ENCODE measurements around the gene APPL2.
"Not testable (repeated sequence)": the region's sequence is repeated elsewhere in the genome, so short reads cannot be mapped to it uniquely, and the experiment has no call there.

The APPL2 gene

GRCh38 chr12:105272152-105272551, 36.2 kb upstream of the APPL2 start:
- Histone ChIP-seq H3K4me3 (ENCODE audit: low read depth, low read length) (no peak overlapping the region), H3K9ac (ENCODE audit: low read length) (no peak overlapping the region), H3K27me3 (ENCODE audit: control insufficient read depth, insufficient read depth, low read length) (no peaks in the 10 kb centered on the region), H3K4me1 (ENCODE audit: control insufficient read depth, insufficient read depth, low read length) (peaks cover 9% of the 10 kb centered on the region), H3K9me3 (ENCODE audit: control insufficient read depth, insufficient read depth, low read depth, low read length) (no peaks in the 10 kb centered on the region), H3K27ac (ENCODE audit: low read depth, low read length) (no peak overlapping the region), H3K36me3 (ENCODE audit: control insufficient read depth, insufficient read depth, low read length) (no peaks in the 10 kb centered on the region)

GRCh38 chr12:105271364-105271763, 35.4 kb upstream of the APPL2 start:
- Histone ChIP-seq H3K9me3 (ENCODE audit: control insufficient read depth, insufficient read depth, low read depth, low read length) (no peaks in the 10 kb centered on the region), H3K4me1 (ENCODE audit: control insufficient read depth, insufficient read depth, low read length) (peaks cover 6% of the 10 kb centered on the region), H3K4me3 (ENCODE audit: low read depth, low read length) (no peak overlapping the region), H3K9ac (ENCODE audit: low read length) (no peak overlapping the region), H3K27ac (ENCODE audit: low read depth, low read length) (no peak overlapping the region), H3K27me3 (ENCODE audit: control insufficient read depth, insufficient read depth, low read length) (no peaks in the 10 kb centered on the region), H3K36me3 (ENCODE audit: control insufficient read depth, insufficient read depth, low read length) (no peaks in the 10 kb centered on the region)

- no peak overlapping the region for H3K4me3 ChIP-seq (ENCODE audit: low read depth, low read length)
- no peaks in the 10 kb centered on the region for H3K9me3 ChIP-seq (ENCODE audit: control insufficient read depth, insufficient read depth, low read depth, low read length)
- H3K36me3 ChIP-seq (ENCODE audit: control insufficient read depth, insufficient read depth, low read length) = no peaks in the 10 kb centered on the region
- H3K4me1 ChIP-seq (ENCODE audit: control insufficient read depth, insufficient read depth, low read length) = peaks cover 2% of the 10 kb centered on the region; the same call in 1 of the 2 replicates
- no peak overlapping the region for H3K27ac ChIP-seq (ENCODE audit: low read depth, low read length)
- no peaks in the 10 kb centered on the region for H3K27me3 ChIP-seq (ENCODE audit: control insufficient read depth, insufficient read depth, low read length)
- H3K9ac ChIP-seq (ENCODE audit: low read length) = no peak overlapping the region
Measured at GRCh38 chr12:105270671-105271255, 34.8 kb upstream of the APPL2 start.

GRCh38 chr12:105267711-105268110, 31.7 kb upstream of the APPL2 start:
- H3K27me3 ChIP-seq (ENCODE audit: control insufficient read depth, insufficient read depth, low read length) = no peaks in the 10 kb centered on the region
- H3K27ac ChIP-seq (ENCODE audit: low read depth, low read length) = no peak overlapping the region
- no peaks in the 10 kb centered on the region for H3K36me3 ChIP-seq (ENCODE audit: control insufficient read depth, insufficient read depth, low read length)
- H3K9me3 ChIP-seq (ENCODE audit: control insufficient read depth, insufficient read depth, low read depth, low read length) = no peaks in the 10 kb centered on the region
- no peak overlapping the region for H3K9ac ChIP-seq (ENCODE audit: low read length)
- peaks cover 2% of the 10 kb centered on the region; the same call in 1 of the 2 replicates for H3K4me1 ChIP-seq (ENCODE audit: control insufficient read depth, insufficient read depth, low read length)
- H3K4me3 ChIP-seq (ENCODE audit: low read depth, low read length) = no peak overlapping the region

GRCh38 chr12:105264771-105265170, 28.8 kb upstream of the APPL2 start:
- H3K9ac ChIP-seq (ENCODE audit: low read length) = no peak overlapping the region
- no peaks in the 10 kb centered on the region for H3K36me3 ChIP-seq (ENCODE audit: control insufficient read depth, insufficient read depth, low read length)
- no peaks in the 10 kb centered on the region for H3K4me1 ChIP-seq (ENCODE audit: control insufficient read depth, insufficient read depth, low read length)

GRCh38 chr12:105262461-105263184, 26.6 kb upstream of the APPL2 start:
- H3K4me1 ChIP-seq (ENCODE audit: control insufficient read depth, insufficient read depth, low read length) = no peaks in the 10 kb centered on the region
- no peaks in the 10 kb centered on the region for H3K27me3 ChIP-seq (ENCODE audit: control insufficient read depth, insufficient read depth, low read length)
- H3K9me3 ChIP-seq (ENCODE audit: control insufficient read depth, insufficient read depth, low read depth, low read length) = no peaks in the 10 kb centered on the region
- no peak overlapping the region for H3K4me3 ChIP-seq (ENCODE audit: low read depth, low read length)
- no peak overlapping the region for H3K27ac ChIP-seq (ENCODE audit: low read depth, low read length)
- no peak overlapping the region for H3K9ac ChIP-seq (ENCODE audit: low read length)
- no peaks in the 10 kb centered on the region for H3K36me3 ChIP-seq (ENCODE audit: control insufficient read depth, insufficient read depth, low read length)

More at GRCh38 chr12:105264771-105265170, 28.8 kb upstream of the APPL2 start:
- no peak overlapping the region for H3K27ac ChIP-seq (ENCODE audit: low read depth, low read length)
- H3K4me3 ChIP-seq (ENCODE audit: low read depth, low read length) = no peak overlapping the region
- H3K27me3 ChIP-seq (ENCODE audit: control insufficient read depth, insufficient read depth, low read length) = no peaks in the 10 kb centered on the region
- H3K9me3 ChIP-seq (ENCODE audit: control insufficient read depth, insufficient read depth, low read depth, low read length) = no peaks in the 10 kb centered on the region

- H3K4me1 ChIP-seq (ENCODE audit: control insufficient read depth, insufficient read depth, low read length) = no peaks in the 10 kb centered on the region
- no peaks in the 10 kb centered on the region for H3K27me3 ChIP-seq (ENCODE audit: control insufficient read depth, insufficient read depth, low read length)
- H3K9me3 ChIP-seq (ENCODE audit: control insufficient read depth, insufficient read depth, low read depth, low read length) = no peaks in the 10 kb centered on the region
- H3K9ac ChIP-seq (ENCODE audit: low read length) = no peak overlapping the region
- H3K4me3 ChIP-seq (ENCODE audit: low read depth, low read length) = no peak overlapping the region
- no peaks in the 10 kb centered on the region for H3K36me3 ChIP-seq (ENCODE audit: control insufficient read depth, insufficient read depth, low read length)
- H3K27ac ChIP-seq (ENCODE audit: low read depth, low read length) = no peak overlapping the region
Measured at GRCh38 chr12:105261010-105261409, 25.0 kb upstream of the APPL2 start.

GRCh38 chr12:105259226-105259625, 23.3 kb upstream of the APPL2 start:
- H3K4me1 ChIP-seq (ENCODE audit: control insufficient read depth, insufficient read depth, low read length) = no peaks in the 10 kb centered on the region
- no peaks in the 10 kb centered on the region for H3K36me3 ChIP-seq (ENCODE audit: control insufficient read depth, insufficient read depth, low read length)
- H3K9ac ChIP-seq (ENCODE audit: low read length) = no peak overlapping the region
- no peaks in the 10 kb centered on the region for H3K9me3 ChIP-seq (ENCODE audit: control insufficient read depth, insufficient read depth, low read depth, low read length)
- H3K27ac ChIP-seq (ENCODE audit: low read depth, low read length) = no peak overlapping the region
- no peaks in the 10 kb centered on the region for H3K27me3 ChIP-seq (ENCODE audit: control insufficient read depth, insufficient read depth, low read length)
- no peak overlapping the region for H3K4me3 ChIP-seq (ENCODE audit: low read depth, low read length)

GRCh38 chr12:105257321-105257728, 21.4 kb upstream of the APPL2 start:
- Histone ChIP-seq H3K27me3 (ENCODE audit: control insufficient read depth, insufficient read depth, low read length) (no peaks in the 10 kb centered on the region), H3K36me3 (ENCODE audit: control insufficient read depth, insufficient read depth, low read length) (no peaks in the 10 kb centered on the region), H3K4me3 (ENCODE audit: low read depth, low read length) (no peak overlapping the region), H3K27ac (ENCODE audit: low read depth, low read length) (no peak overlapping the region), H3K9ac (ENCODE audit: low read length) (no peak overlapping the region), H3K4me1 (ENCODE audit: control insufficient read depth, insufficient read depth, low read length) (peaks cover 5% of the 10 kb centered on the region; the same call in 1 of the 2 replicates), H3K9me3 (ENCODE audit: control insufficient read depth, insufficient read depth, low read depth, low read length) (no peaks in the 10 kb centered on the region)

GRCh38 chr12:105256921-105257320, 20.9 kb upstream of the APPL2 start:
- H3K9me3 ChIP-seq (ENCODE audit: control insufficient read depth, insufficient read depth, low read depth, low read length) = no peaks in the 10 kb centered on the region
- H3K36me3 ChIP-seq (ENCODE audit: control insufficient read depth, insufficient read depth, low read length) = no peaks in the 10 kb centered on the region
- no peak overlapping the region for H3K27ac ChIP-seq (ENCODE audit: low read depth, low read length)
- no peak overlapping the region for H3K9ac ChIP-seq (ENCODE audit: low read length)
- H3K27me3 ChIP-seq (ENCODE audit: control insufficient read depth, insufficient read depth, low read length) = no peaks in the 10 kb centered on the region
- H3K4me1 ChIP-seq (ENCODE audit: control insufficient read depth, insufficient read depth, low read length) = peaks cover 5% of the 10 kb centered on the region; the same call in 1 of the 2 replicates
- H3K4me3 ChIP-seq (ENCODE audit: low read depth, low read length) = no peak overlapping the region

- H3K9ac ChIP-seq (ENCODE audit: low read length); H3K27ac ChIP-seq (ENCODE audit: low read depth, low read length); H3K9me3 ChIP-seq (ENCODE audit: control insufficient read depth, insufficient read depth, low read depth, low read length); H3K4me1 ChIP-seq (ENCODE audit: control insufficient read depth, insufficient read depth, low read length); H3K27me3 ChIP-seq (ENCODE audit: control insufficient read depth, insufficient read depth, low read length); H3K36me3 ChIP-seq (ENCODE audit: control insufficient read depth, insufficient read depth, low read length); H3K4me3 ChIP-seq (ENCODE audit: low read depth, low read length): not testable (repeated sequence)
Measured at GRCh38 chr12:105256431-105256830, 20.5 kb upstream of the APPL2 start.
